ENCODE measurements around the gene RNASE3.
"Not testable (repeated sequence)": the region's sequence is repeated elsewhere in the genome, so short reads cannot be mapped to it uniquely, and the experiment has no call there.

Gene RNASE3

GRCh38 chr14:20907214-20907613 is 16.0 kb downstream of the RNASE3 start:
- Histone ChIP-seq H3K27ac (no peak overlapping the region), H3K27me3 (replicated peaks) (no peaks in the 10 kb centered on the region), H3K4me3 (ENCODE audit: low read depth, low read length) (no peak overlapping the region), H3K36me3 (replicated peaks) (no peaks in the 10 kb centered on the region)
- in situ Hi-C loops (cut with HindIII; ENCODE audit: low pct_ligation_motif_present, low sequenced_read_pairs): no loop called here
- TF ChIP-seq CTCF (IDR thresholded peaks at IDR 0.05; ENCODE audit: low read depth, low read length, missing control alignments): no peak
- DNase-seq: no peak

GRCh38 chr14:20910822-20911221 is 19.6 kb downstream of the RNASE3 start:
- in situ Hi-C loops (cut with HindIII; ENCODE audit: low pct_ligation_motif_present, low sequenced_read_pairs); H3K4me3 ChIP-seq (ENCODE audit: low read depth, low read length); H3K27ac ChIP-seq; H3K27me3 ChIP-seq (replicated peaks); H3K36me3 ChIP-seq (replicated peaks); DNase-seq: not testable (repeated sequence)

GRCh38 chr14:20919038-20919756 is 28.0 kb downstream of the RNASE3 start:
- not testable (repeated sequence) for H3K27ac ChIP-seq

GRCh38 chr14:20923766-20924297 is 32.6 kb downstream of the RNASE3 start:
- DNase-seq; H3K27me3 ChIP-seq (replicated peaks); in situ Hi-C loops (cut with HindIII; ENCODE audit: low pct_ligation_motif_present, low sequenced_read_pairs); H3K27ac ChIP-seq; H3K4me3 ChIP-seq (ENCODE audit: low read depth, low read length); H3K36me3 ChIP-seq (replicated peaks): not testable (repeated sequence)

More at GRCh38 chr14:20919038-20919756, 28.0 kb downstream of the RNASE3 start:
- DNase-seq; H3K4me3 ChIP-seq (ENCODE audit: low read depth, low read length); in situ Hi-C loops (cut with HindIII; ENCODE audit: low pct_ligation_motif_present, low sequenced_read_pairs); H3K27me3 ChIP-seq (replicated peaks); H3K36me3 ChIP-seq (replicated peaks): not testable (repeated sequence)

- Histone ChIP-seq H3K27ac (no peak overlapping the region), H3K4me3 (ENCODE audit: low read depth, low read length) (no peak overlapping the region), H3K36me3 (replicated peaks) (no peaks in the 10 kb centered on the region), H3K27me3 (replicated peaks) (no peaks in the 10 kb centered on the region)
- in situ Hi-C loops (cut with HindIII; ENCODE audit: low pct_ligation_motif_present, low sequenced_read_pairs): no loop called here
- DNase-seq: no peak
- TF ChIP-seq CTCF (IDR thresholded peaks at IDR 0.05; ENCODE audit: low read depth, low read length, missing control alignments): peak; percentile 74
Measured at GRCh38 chr14:20934148-20934762, 43.1 kb downstream of the RNASE3 start.

- in situ Hi-C loops (cut with HindIII; ENCODE audit: low pct_ligation_motif_present, low sequenced_read_pairs): no loop called here
- H3K4me3 ChIP-seq (ENCODE audit: low read depth, low read length): no peak overlapping the region
- DNase-seq: no peak
- H3K27me3 ChIP-seq (replicated peaks): no peaks in the 10 kb centered on the region
- TF ChIP-seq CTCF (IDR thresholded peaks at IDR 0.05; ENCODE audit: low read depth, low read length, missing control alignments): no peak
- no peaks in the 10 kb centered on the region for H3K36me3 ChIP-seq (replicated peaks)
- no peak overlapping the region for H3K27ac ChIP-seq
Measured at GRCh38 chr14:20935303-20935984, 44.3 kb downstream of the RNASE3 start.

Data from brain microvascular endothelial cell (primary cell).